WI38 (cell line): ENCODE measurements around the gene RAPGEFL1.
"Not testable (repeated sequence)": the region's sequence is repeated elsewhere in the genome, so short reads cannot be mapped to it uniquely, and the experiment has no call there.

ENCODE experiments used
- H3K4me3 ChIP-seq: 2 replicates; pipeline ENCODE4 v1.5.1; 2011; ENCODE audit warnings: low read depth, mild to moderate bottlenecking, control low read depth, low read length
- CTCF ChIP-seq: IDR thresholded peaks from 2 replicates; pipeline ENCODE4 v1.5.1; 2012; ENCODE audit warnings: low read depth, mild to moderate bottlenecking, control low read depth, low read length

Gene RAPGEFL1, protein sequence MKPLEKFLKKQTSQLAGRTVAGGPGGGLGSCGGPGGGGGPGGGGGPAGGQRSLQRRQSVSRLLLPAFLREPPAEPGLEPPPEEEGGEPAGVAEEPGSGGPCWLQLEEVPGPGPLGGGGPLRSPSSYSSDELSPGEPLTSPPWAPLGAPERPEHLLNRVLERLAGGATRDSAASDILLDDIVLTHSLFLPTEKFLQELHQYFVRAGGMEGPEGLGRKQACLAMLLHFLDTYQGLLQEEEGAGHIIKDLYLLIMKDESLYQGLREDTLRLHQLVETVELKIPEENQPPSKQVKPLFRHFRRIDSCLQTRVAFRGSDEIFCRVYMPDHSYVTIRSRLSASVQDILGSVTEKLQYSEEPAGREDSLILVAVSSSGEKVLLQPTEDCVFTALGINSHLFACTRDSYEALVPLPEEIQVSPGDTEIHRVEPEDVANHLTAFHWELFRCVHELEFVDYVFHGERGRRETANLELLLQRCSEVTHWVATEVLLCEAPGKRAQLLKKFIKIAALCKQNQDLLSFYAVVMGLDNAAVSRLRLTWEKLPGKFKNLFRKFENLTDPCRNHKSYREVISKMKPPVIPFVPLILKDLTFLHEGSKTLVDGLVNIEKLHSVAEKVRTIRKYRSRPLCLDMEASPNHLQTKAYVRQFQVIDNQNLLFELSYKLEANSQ

DNA sequence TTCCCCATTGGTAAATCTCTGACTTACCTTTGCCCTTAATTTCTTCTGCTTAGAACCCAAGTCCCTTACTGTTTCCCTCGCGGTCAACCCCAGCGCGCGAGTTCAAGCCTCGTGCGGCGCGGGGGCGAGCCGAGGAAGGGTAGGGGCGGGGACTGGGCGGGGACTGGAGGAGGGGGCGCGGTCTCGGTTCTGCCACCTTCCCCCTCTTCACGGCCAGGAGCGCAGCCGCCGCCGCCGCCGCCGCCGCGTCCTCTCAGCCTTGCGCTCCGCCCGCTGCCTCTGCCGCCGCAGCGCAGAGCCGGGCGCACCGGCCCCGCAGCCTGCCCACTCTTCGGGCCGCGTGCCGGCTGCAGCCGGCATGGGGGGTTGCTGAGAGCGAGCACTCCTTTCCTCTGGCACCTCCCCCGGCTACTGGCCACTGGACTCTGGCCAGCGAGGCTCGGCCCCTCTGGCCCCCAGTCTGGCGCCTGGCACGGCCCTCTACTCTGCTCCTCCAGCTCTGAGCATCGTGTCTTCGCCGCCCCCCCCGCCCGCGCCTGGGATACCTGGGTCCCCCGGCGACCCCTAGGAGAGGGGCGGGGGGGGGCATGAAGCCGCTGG is at the start of gene RAPGEFL1:
Gene RAPGEFL1, plus strand, starts transcription at position 196 of the 600 bp plus-strand sequence. Its CDS starts 392 bp downstream, at position 588.
- TF ChIP-seq CTCF = no peak
- peak within 1 kb of the TSS; percentile 47 for H3K4me3 ChIP-seq

- TF ChIP-seq CTCF = no peak
- H3K4me3 ChIP-seq = no peak overlapping the region
Observed at GRCh38 chr17:40129498-40129897, 47.8 kb upstream of the RAPGEFL1 start.

DNA sequence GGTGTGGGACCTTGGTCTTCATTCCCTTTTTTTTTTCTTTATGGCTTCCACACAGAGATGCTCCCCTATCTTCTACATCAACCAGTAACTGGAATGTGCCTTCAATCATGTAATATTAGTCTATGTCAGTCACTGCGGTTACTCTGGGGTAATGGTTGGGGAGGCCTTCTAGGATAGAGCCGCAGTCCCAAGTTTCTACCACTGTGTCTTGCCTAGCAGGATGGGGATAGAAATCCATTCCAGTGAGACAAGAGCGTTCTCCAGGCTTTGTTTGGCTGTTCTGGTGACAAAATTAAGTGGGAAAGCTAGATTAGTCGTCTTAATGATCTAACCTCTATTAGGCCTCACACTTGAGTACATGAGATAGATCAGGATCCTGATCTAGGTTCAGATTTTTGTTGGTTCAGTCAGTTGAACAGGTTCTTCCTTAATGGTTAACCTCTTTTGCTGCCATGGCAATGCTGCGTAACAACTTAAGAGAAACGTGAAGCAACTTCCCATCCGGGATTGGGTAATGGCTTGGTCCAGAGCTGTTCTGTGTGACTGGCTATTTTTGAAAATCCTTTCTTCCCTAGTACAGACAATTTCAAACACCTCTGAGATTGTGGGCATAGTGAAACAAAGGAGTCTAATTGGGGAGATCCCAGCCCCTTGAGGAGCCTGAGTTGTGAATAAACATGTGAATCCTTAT is 46.8 kb upstream of the RAPGEFL1 start:
- TF ChIP-seq CTCF = no peak
- no peak overlapping the region for H3K4me3 ChIP-seq

DNA sequence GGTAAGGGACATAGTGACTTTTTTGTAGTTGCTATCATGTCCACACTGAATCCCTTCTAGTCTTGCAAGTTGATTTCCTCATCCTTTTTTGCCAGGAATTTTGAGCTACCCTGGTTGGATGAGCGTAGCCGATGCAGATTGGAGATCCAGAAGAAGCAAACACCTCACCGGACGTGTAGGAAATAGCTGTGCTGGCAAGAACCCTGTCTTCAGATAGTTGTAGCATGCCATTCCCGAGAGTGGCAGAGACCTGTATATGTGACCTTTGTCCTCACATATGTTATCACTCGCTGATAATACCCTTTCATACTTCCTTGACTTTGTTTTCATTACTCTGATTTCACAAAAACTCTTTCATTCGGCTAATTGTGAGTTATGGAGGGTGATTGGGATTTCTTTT is 43.1 kb upstream of the RAPGEFL1 start:
- TF ChIP-seq CTCF = no peak

DNA sequence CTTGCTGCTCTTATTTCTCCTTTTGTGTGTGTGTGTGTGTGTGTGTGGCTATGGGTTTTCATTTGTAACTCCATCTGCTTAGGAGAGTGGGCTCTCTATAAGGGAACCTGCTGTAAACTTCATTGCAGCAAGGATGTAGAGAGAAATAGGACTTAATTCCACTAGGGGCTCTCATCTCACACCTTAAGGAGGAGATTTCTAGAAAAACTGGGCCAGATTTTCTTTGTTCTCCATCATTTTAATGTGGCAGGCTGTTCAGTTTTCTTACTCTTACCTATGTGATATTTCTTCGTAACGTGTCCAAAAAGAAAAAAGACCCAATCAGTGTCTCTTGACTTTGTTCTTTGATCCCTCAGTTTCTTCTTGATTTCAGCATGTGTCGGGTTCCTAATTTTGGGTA is 41.5 kb upstream of the RAPGEFL1 start:
- no peak for TF ChIP-seq CTCF
- H3K4me3 ChIP-seq = no peak overlapping the region

More for the DNA sequence above, 43.1 kb upstream of the RAPGEFL1 start:
- no peak overlapping the region for H3K4me3 ChIP-seq

- TF ChIP-seq CTCF = no peak
- peak overlapping the region; percentile 82 for H3K4me3 ChIP-seq
Observed at GRCh38 chr17:40139566-40140058, 37.7 kb upstream of the RAPGEFL1 start.

DNA sequence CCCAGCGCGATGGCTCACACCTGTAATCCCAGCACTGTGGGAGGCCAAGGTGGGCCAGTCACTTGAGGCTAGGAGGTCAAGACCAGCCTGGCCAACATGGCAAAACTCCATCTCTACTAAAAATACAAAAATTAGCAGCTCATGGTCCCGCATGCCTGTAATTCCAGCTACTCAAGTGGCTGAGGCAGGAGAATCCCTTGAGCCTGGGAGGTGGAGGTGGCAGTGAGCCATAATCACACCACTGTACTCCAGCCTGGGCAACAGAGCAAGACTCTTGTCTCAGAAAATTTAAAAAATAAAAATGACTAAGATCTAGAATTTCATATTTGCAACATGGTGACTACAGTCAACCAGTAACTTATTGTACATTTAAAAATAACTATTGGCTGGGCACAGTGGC is 34.1 kb upstream of the RAPGEFL1 start:
- not testable (repeated sequence) for H3K4me3 ChIP-seq
